Measurements from ENCODE around the gene DIAPH1. TPM values are rescaled to one million over a fixed set of nuclear protein-coding genes. Genes with fewer than 3 reads are reported as not detected.

The DIAPH1 gene
- total RNA-seq, 1 donor from 2014 or later = 63.5 TPM

- Mint-ChIP-seq H3K4me3 (ENCODE audit: low read depth) (no peak overlapping the region), H3K27ac (no peak overlapping the region), H3K36me3 (ENCODE audit: insufficient read depth) (peaks cover 8% of the 10 kb centered on the region), H3K4me1 (ENCODE audit: low read depth) (peaks cover 10% of the 10 kb centered on the region), H3K9me3 (ENCODE audit: low read depth) (no peaks in the 10 kb centered on the region), H3K27me3 (peaks cover 27% of the 10 kb centered on the region)
- no peak for TF ChIP-seq CTCF (IDR thresholded peaks at IDR 0.05; ENCODE audit: unreplicated experiment)
- DNase-seq (ENCODE audit: low spot score, unreplicated experiment) = no peak
These were observed 125.0 kb downstream of the DIAPH1 start for GRCh38 chr5:141493500-141494422.

GRCh38 chr5:141492168-141492885, 126.5 kb downstream of the DIAPH1 start:
- peak overlapping the region; percentile 50 for H3K4me3 Mint-ChIP-seq (ENCODE audit: low read depth)
- TF ChIP-seq CTCF (IDR thresholded peaks at IDR 0.05; ENCODE audit: unreplicated experiment) = no peak
- H3K36me3 Mint-ChIP-seq (ENCODE audit: insufficient read depth) = peaks cover 3% of the 10 kb centered on the region
- no peaks in the 10 kb centered on the region for H3K9me3 Mint-ChIP-seq (ENCODE audit: low read depth)
- H3K4me1 Mint-ChIP-seq (ENCODE audit: low read depth) = peaks cover 10% of the 10 kb centered on the region
- no peak for DNase-seq (ENCODE audit: low spot score, unreplicated experiment)
- H3K27ac Mint-ChIP-seq = no peak overlapping the region
- peaks cover 27% of the 10 kb centered on the region for H3K27me3 Mint-ChIP-seq

- H3K4me3 Mint-ChIP-seq (ENCODE audit: low read depth) = peak overlapping the region; percentile 50
- H3K9me3 Mint-ChIP-seq (ENCODE audit: low read depth) = no peaks in the 10 kb centered on the region
- H3K27ac Mint-ChIP-seq = no peak overlapping the region
- H3K27me3 Mint-ChIP-seq = peaks cover 29% of the 10 kb centered on the region
- DNase-seq (ENCODE audit: low spot score, unreplicated experiment) = no peak
- H3K4me1 Mint-ChIP-seq (ENCODE audit: low read depth) = peaks cover 10% of the 10 kb centered on the region
- peaks cover 5% of the 10 kb centered on the region for H3K36me3 Mint-ChIP-seq (ENCODE audit: insufficient read depth)
- no peak for TF ChIP-seq CTCF (IDR thresholded peaks at IDR 0.05; ENCODE audit: unreplicated experiment)
These were observed 127.3 kb downstream of the DIAPH1 start for GRCh38 chr5:141491323-141492167.

- Mint-ChIP-seq H3K36me3 (ENCODE audit: insufficient read depth) (peaks cover 7% of the 10 kb centered on the region), H3K27me3 (peaks cover 33% of the 10 kb centered on the region), H3K27ac (peak overlapping the region; percentile 52), H3K9me3 (ENCODE audit: low read depth) (no peaks in the 10 kb centered on the region), H3K4me3 (ENCODE audit: low read depth) (no peak overlapping the region), H3K4me1 (ENCODE audit: low read depth) (peaks cover 8% of the 10 kb centered on the region)
- no peak for TF ChIP-seq CTCF (IDR thresholded peaks at IDR 0.05; ENCODE audit: unreplicated experiment)
- DNase-seq (ENCODE audit: low spot score, unreplicated experiment) = no peak
These were observed 128.0 kb downstream of the DIAPH1 start for GRCh38 chr5:141490771-141491170.

- no peak for DNase-seq (ENCODE audit: low spot score, unreplicated experiment)
- H3K4me1 Mint-ChIP-seq (ENCODE audit: low read depth) = peaks cover 5% of the 10 kb centered on the region
- H3K36me3 Mint-ChIP-seq (ENCODE audit: insufficient read depth) = peaks cover 7% of the 10 kb centered on the region
- no peak overlapping the region for H3K27ac Mint-ChIP-seq
- H3K9me3 Mint-ChIP-seq (ENCODE audit: low read depth) = no peaks in the 10 kb centered on the region
- TF ChIP-seq CTCF (IDR thresholded peaks at IDR 0.05; ENCODE audit: unreplicated experiment) = no peak
- H3K4me3 Mint-ChIP-seq (ENCODE audit: low read depth) = no peak overlapping the region
- H3K27me3 Mint-ChIP-seq = peaks cover 31% of the 10 kb centered on the region
These were observed 128.5 kb downstream of the DIAPH1 start for GRCh38 chr5:141490271-141490670.
